ENCODE measurements around the gene EIF6. TPM values are rescaled to one million over a fixed set of nuclear protein-coding genes. Genes with fewer than 3 reads are reported as not detected.

The EIF6 gene
- total RNA-seq, 2 donors from 2014 or later: 23.3 to 35.6 TPM

GRCh38 chr20:35303735-35304491, 19.3 kb upstream of the EIF6 start:
- peaks cover 24% of the 10 kb centered on the region for H3K4me1 ChIP-seq

GRCh38 chr20:35303382-35303734, 18.8 kb upstream of the EIF6 start:
- Histone ChIP-seq H3K27ac (no peak overlapping the region), H3K4me1 (peaks cover 20% of the 10 kb centered on the region), H3K9me3 (no peaks in the 10 kb centered on the region), H3K36me3 (replicated peaks in 1 of 2; ENCODE audit: insufficient read depth in 1 of 2, low read depth in 2 of 2) (no peaks in the 10 kb centered on the region), H3K4me3 (no peak overlapping the region), H3K27me3 (no peaks in the 10 kb centered on the region)
- DNase-seq: no peak
- WGBS, 2 donors: 53 to 76% methylated on average over 9 to 11 of the region's 11 CpGs
- intact Hi-C loops (cut with DNase I): no loop called here
- ATAC-seq: no peak
- TF ChIP-seq CTCF (IDR thresholded peaks at IDR 0.05) (no peak), POLR2A (IDR thresholded peaks at IDR 0.05) (no peak)

More at GRCh38 chr20:35303735-35304491, 19.3 kb upstream of the EIF6 start:
- no peaks in the 10 kb centered on the region for H3K27me3 ChIP-seq
- H3K4me3 ChIP-seq: no peak overlapping the region
- peak; percentile 82 to 87 (median 86) for DNase-seq
- H3K9me3 ChIP-seq: no peaks in the 10 kb centered on the region
- TF ChIP-seq POLR2A (IDR thresholded peaks at IDR 0.05) (no peak), CTCF (IDR thresholded peaks at IDR 0.05) (peak; percentile 84 to 93 (median 89))
- no peaks in the 10 kb centered on the region for H3K36me3 ChIP-seq (replicated peaks in 1 of 2; ENCODE audit: insufficient read depth in 1 of 2, low read depth in 2 of 2)
- peak; percentile 74 for ATAC-seq
- intact Hi-C loops (cut with DNase I): no loop called here
- no peak overlapping the region for H3K27ac ChIP-seq
- 20 to 34% methylated on average over 13 to 18 of the region's 18 CpGs for WGBS, 2 donors

GRCh38 chr20:35302421-35303335, 18.1 kb upstream of the EIF6 start:
- TF ChIP-seq CTCF (IDR thresholded peaks at IDR 0.05): no peak
- Histone ChIP-seq H3K9me3 (no peaks in the 10 kb centered on the region), H3K27ac (no peak overlapping the region), H3K36me3 (replicated peaks in 1 of 2; ENCODE audit: insufficient read depth in 1 of 2, low read depth in 2 of 2) (no peaks in the 10 kb centered on the region), H3K27me3 (no peaks in the 10 kb centered on the region), H3K4me1 (peaks cover 17% of the 10 kb centered on the region), H3K4me3 (no peak overlapping the region)
- ATAC-seq (no peak), DNase-seq (no peak)
- 78 to 89% methylated on average over 6 of the region's 6 CpGs for WGBS, 2 donors
- intact Hi-C loops (cut with DNase I): no loop called here

GRCh38 chr20:35301426-35301825, 16.9 kb upstream of the EIF6 start:
- Histone ChIP-seq H3K36me3 (replicated peaks in 1 of 2; ENCODE audit: insufficient read depth in 1 of 2, low read depth in 2 of 2) (no peaks in the 10 kb centered on the region), H3K4me3 (no peak overlapping the region), H3K4me1 (peaks cover 7% of the 10 kb centered on the region), H3K27ac (no peak overlapping the region), H3K27me3 (no peaks in the 10 kb centered on the region), H3K9me3 (no peaks in the 10 kb centered on the region)
- TF ChIP-seq CTCF (IDR thresholded peaks at IDR 0.05) (no peak), POLR2A (IDR thresholded peaks at IDR 0.05) (no peak)
- WGBS, 2 donors: 78 to 85% methylated on average over 2 of the region's 2 CpGs
- DNase-seq: no peak
- no peak for ATAC-seq
- intact Hi-C loops (cut with DNase I): no loop called here

Measured in body of pancreas (tissue), 4 donors.